A673 (cell line): Measurements from ENCODE around the gene VAMP4.

Experiments used
- CTCF ChIP-seq: fragments of 300-800, 200-600 bp; sonication (generic); conservative IDR thresholded peaks from 2 replicates; pipeline ENCODE4 v1.5.1; 2017; ENCODE audit warnings: low read depth, mild to moderate bottlenecking, antibody characterized with exemption, low read length, moderate library complexity, mixed read lengths
- EZH2 ChIP-seq: fragments of 200-600 bp; sonication (generic); IDR thresholded peaks from 2 replicates; pipeline ENCODE4 v1.6.1; 2017; ENCODE audit warnings: borderline replicate concordance, low read depth, mild to moderate bottlenecking, mixed read lengths, antibody characterized with exemption, low read length; ENCODE audit not compliant: poor library complexity, severe bottlenecking

DNA sequence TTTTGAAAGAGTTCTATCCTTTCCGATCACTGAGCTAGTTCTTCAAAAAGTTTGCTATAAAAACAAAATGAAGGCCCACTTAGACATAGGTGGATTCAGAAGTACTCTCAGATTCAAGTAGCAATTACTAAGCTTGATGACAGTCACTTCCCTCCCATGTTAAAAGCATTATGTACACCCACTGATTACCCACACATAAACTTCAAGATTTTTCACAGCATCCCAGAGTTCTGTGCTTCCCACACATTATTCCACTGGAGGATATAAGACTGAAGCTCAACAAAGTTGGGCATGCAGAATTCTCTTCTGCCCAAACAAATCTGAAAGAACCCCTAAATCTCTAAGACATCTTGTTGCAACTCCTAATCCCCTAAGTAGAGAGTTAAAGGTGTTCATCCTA lies 29.5 kb downstream of the VAMP4 start:
- TF ChIP-seq CTCF (no peak), EZH2 (no peak)
